SW480 (cell line): ENCODE data around the gene TUBA1B.

Experiments
- DNase-seq: peaks from one replicate; pipeline ENCODE4 v3.0.0-alpha.2; 2016; ENCODE audit warnings: low spot score

Gene TUBA1B

GRCh38 chr12:49126852-49127763 is 4.1 kb downstream of the TUBA1B start:
- no peak for DNase-seq

- DNase-seq = peak; percentile 77
These were observed 10.0 kb downstream of the TUBA1B start for GRCh38 chr12:49121047-49121696.

- no peak for DNase-seq
These were observed 20.0 kb downstream of the TUBA1B start for GRCh38 chr12:49111206-49111605.

- DNase-seq = peak; percentile 99
These were observed 20.6 kb downstream of the TUBA1B start, which contains the start of gene LMBR1L for GRCh38 chr12:49110464-49111155. TSS of gene LMBR1L (minus strand) at chr12:49110847. CDS start at chr12:49110555, 292 bp downstream.

- no peak for DNase-seq
These were observed 21.3 kb downstream of the TUBA1B start for GRCh38 chr12:49109641-49110463.

- no peak for DNase-seq
These were observed 22.2 kb downstream of the TUBA1B start for GRCh38 chr12:49108958-49109404.

GRCh38 chr12:49105504-49106084 is 25.6 kb downstream of the TUBA1B start:
- no peak for DNase-seq

- no peak for DNase-seq
These were observed 26.4 kb downstream of the TUBA1B start for GRCh38 chr12:49104822-49105221.

- DNase-seq = no peak
These were observed 30.8 kb downstream of the TUBA1B start for GRCh38 chr12:49100380-49100779.

GRCh38 chr12:49098703-49099102 is 32.5 kb downstream of the TUBA1B start:
- no peak for DNase-seq

- no peak for DNase-seq
These were observed 33.2 kb downstream of the TUBA1B start for GRCh38 chr12:49098035-49098451.

- DNase-seq = no peak
These were observed 33.8 kb downstream of the TUBA1B start for GRCh38 chr12:49097381-49097780.

GRCh38 chr12:49094975-49095365 is 36.2 kb downstream of the TUBA1B start:
- no peak for DNase-seq

- peak; percentile 36 for DNase-seq
These were observed 36.8 kb downstream of the TUBA1B start, which contains the start of gene DHH for GRCh38 chr12:49094160-49094974. TSS of gene DHH (minus strand) at chr12:49094801. CDS start at chr12:49094512, 289 bp downstream.

GRCh38 chr12:49093792-49094159 is 37.4 kb downstream of the TUBA1B start:
- DNase-seq = no peak

- no peak for DNase-seq
These were observed 38.3 kb downstream of the TUBA1B start for GRCh38 chr12:49092816-49093406.

GRCh38 chr12:49092086-49092815 is 38.9 kb downstream of the TUBA1B start:
- peak; percentile 77 for DNase-seq

- DNase-seq = no peak
These were observed 39.4 kb downstream of the TUBA1B start for GRCh38 chr12:49091836-49092085.

- DNase-seq = no peak
These were observed 39.9 kb downstream of the TUBA1B start for GRCh38 chr12:49091056-49091835.
